ENCODE measurements around the gene SLC15A3.

SLC15A3 gene

GRCh38 chr11:60899977-60900376 lies 52.0 kb downstream of the SLC15A3 start:
- no peaks in the 10 kb centered on the region for H3K9me3 Mint-ChIP-seq
- no peaks in the 10 kb centered on the region for H3K27me3 Mint-ChIP-seq
- ATAC-seq, result no peak
- peak overlapping the region; percentile 29 for H3K27ac Mint-ChIP-seq
- DNase-seq, result no peak
- H3K36me3 Mint-ChIP-seq (ENCODE audit: low read depth), result peaks cover 70% of the 10 kb centered on the region
- peaks cover 23% of the 10 kb centered on the region for H3K4me1 Mint-ChIP-seq
- no peak overlapping the region for H3K4me3 Mint-ChIP-seq

- no peaks in the 10 kb centered on the region for H3K9me3 Mint-ChIP-seq
- H3K4me1 Mint-ChIP-seq, result peaks cover 17% of the 10 kb centered on the region
- peaks cover 72% of the 10 kb centered on the region for H3K36me3 Mint-ChIP-seq (ENCODE audit: low read depth)
- H3K27ac Mint-ChIP-seq, result no peak overlapping the region
- no peaks in the 10 kb centered on the region for H3K27me3 Mint-ChIP-seq
- ATAC-seq (peak; percentile 61), DNase-seq (peak; percentile 26)
- H3K4me3 Mint-ChIP-seq, result no peak overlapping the region
Measured at GRCh38 chr11:60899046-60899936, 52.7 kb downstream of the SLC15A3 start.

- DNase-seq (no peak), ATAC-seq (no peak)
- Mint-ChIP-seq H3K9me3 (no peaks in the 10 kb centered on the region), H3K27me3 (no peaks in the 10 kb centered on the region), H3K36me3 (ENCODE audit: low read depth) (peaks cover 68% of the 10 kb centered on the region), H3K4me1 (peaks cover 4% of the 10 kb centered on the region), H3K27ac (peak overlapping the region; percentile 42), H3K4me3 (no peak overlapping the region)
Measured at GRCh38 chr11:60897496-60897895, 54.5 kb downstream of the SLC15A3 start.

GRCh38 chr11:60895687-60896086 lies 56.3 kb downstream of the SLC15A3 start:
- no peaks in the 10 kb centered on the region for H3K9me3 Mint-ChIP-seq
- peaks cover 72% of the 10 kb centered on the region for H3K36me3 Mint-ChIP-seq (ENCODE audit: low read depth)
- H3K27me3 Mint-ChIP-seq, result no peaks in the 10 kb centered on the region
- ATAC-seq, result no peak
- H3K4me1 Mint-ChIP-seq, result peaks cover 4% of the 10 kb centered on the region
- no peak overlapping the region for H3K4me3 Mint-ChIP-seq
- H3K27ac Mint-ChIP-seq, result no peak overlapping the region
- DNase-seq, result no peak

GRCh38 chr11:60891103-60891741 lies 60.8 kb downstream of the SLC15A3 start:
- Mint-ChIP-seq H3K4me3 (no peak overlapping the region), H3K9me3 (no peaks in the 10 kb centered on the region), H3K4me1 (peaks cover 3% of the 10 kb centered on the region), H3K27me3 (no peaks in the 10 kb centered on the region), H3K36me3 (ENCODE audit: low read depth) (peaks cover 51% of the 10 kb centered on the region), H3K27ac (no peak overlapping the region)
- DNase-seq (no peak), ATAC-seq (no peak)

- ATAC-seq, result no peak
- H3K4me3 Mint-ChIP-seq, result no peak overlapping the region
- no peak overlapping the region for H3K27ac Mint-ChIP-seq
- no peaks in the 10 kb centered on the region for H3K27me3 Mint-ChIP-seq
- peaks cover 45% of the 10 kb centered on the region for H3K36me3 Mint-ChIP-seq (ENCODE audit: low read depth)
- H3K4me1 Mint-ChIP-seq, result peaks cover 3% of the 10 kb centered on the region
- DNase-seq, result no peak
- no peaks in the 10 kb centered on the region for H3K9me3 Mint-ChIP-seq
Measured at GRCh38 chr11:60890696-60891095, 61.3 kb downstream of the SLC15A3 start.

GRCh38 chr11:60889869-60890311 lies 62.1 kb downstream of the SLC15A3 start:
- H3K27ac Mint-ChIP-seq, result no peak overlapping the region

GRCh38 chr11:60887556-60887955 lies 64.4 kb downstream of the SLC15A3 start:
- ATAC-seq (peak; percentile 83), DNase-seq (peak; percentile 31)
- H3K27ac Mint-ChIP-seq, result no peak overlapping the region
- H3K4me1 Mint-ChIP-seq, result peaks cover 3% of the 10 kb centered on the region
- no peaks in the 10 kb centered on the region for H3K9me3 Mint-ChIP-seq
- H3K27me3 Mint-ChIP-seq, result no peaks in the 10 kb centered on the region
- H3K4me3 Mint-ChIP-seq, result no peak overlapping the region
- H3K36me3 Mint-ChIP-seq (ENCODE audit: low read depth), result peaks cover 31% of the 10 kb centered on the region

More at GRCh38 chr11:60889869-60890311, 62.1 kb downstream of the SLC15A3 start:
- Mint-ChIP-seq H3K4me3 (no peak overlapping the region), H3K36me3 (ENCODE audit: low read depth) (peaks cover 38% of the 10 kb centered on the region), H3K4me1 (peaks cover 3% of the 10 kb centered on the region), H3K27me3 (no peaks in the 10 kb centered on the region), H3K9me3 (no peaks in the 10 kb centered on the region)
- peak; percentile 27 for ATAC-seq
- DNase-seq, result no peak

All from activated naive CD8-positive, alpha-beta T cell treated with anti-CD3 and anti-CD28 coated beads, Interleukin-2, amount 50 U/mL, for 24 hours (primary cell).